Karpas-422 (cell line): Measurements from ENCODE around the gene RAB26. TPM values are rescaled to one million over a fixed set of nuclear protein-coding genes. Genes with fewer than 3 reads are reported as not detected.
"Not testable (repeated sequence)": the region's sequence is repeated elsewhere in the genome, so short reads cannot be mapped to it uniquely, and the experiment has no call there.

ENCODE experiments used
- DNase-seq: peaks from one replicate; pipeline ENCODE4 v3.0.0-alpha.2; 2015
- H2AFZ ChIP-seq: fragments of 200-600 bp; sonication (generic); 2 replicates; pipeline ENCODE4 v1.6.1; 2014; ENCODE audit warnings: antibody characterized with exemption, low read length, mixed read lengths
- H3K27ac ChIP-seq: fragments of 200-600 bp; sonication (generic); 2 replicates; pipeline ENCODE4 v1.5.1; 2014; ENCODE audit warnings: mild to moderate bottlenecking, low read length, moderate library complexity
- H3K27me3 ChIP-seq: fragments of 200-600 bp; sonication (generic); 2 replicates; pipeline ENCODE4 v1.6.1; 2014; ENCODE audit warnings: low read length, mixed read lengths
- H3K36me3 ChIP-seq: fragments of 200-600 bp; sonication (generic); 2 replicates; pipeline ENCODE4 v1.6.1; 2014; ENCODE audit warnings: low read length, mixed read lengths; ENCODE audit not compliant: insufficient read depth
- H3K4me1 ChIP-seq: fragments of 200-600 bp; sonication (generic); 2 replicates; pipeline ENCODE4 v1.6.1; 2014; ENCODE audit warnings: mild to moderate bottlenecking, low read length, mixed read lengths
- H3K4me2 ChIP-seq: fragments of 200-600 bp; sonication (generic); 2 replicates; pipeline ENCODE4 v1.6.1; 2014; ENCODE audit warnings: low read length, low read depth, mild to moderate bottlenecking; ENCODE audit not compliant: poor library complexity, severe bottlenecking
- H3K4me3 ChIP-seq: fragments of 200-600 bp; sonication (generic); 2 replicates; pipeline ENCODE4 v1.5.1; 2014; ENCODE audit warnings: mild to moderate bottlenecking, antibody characterized with exemption, low read length, mixed read lengths
- H3K79me2 ChIP-seq: fragments of 200-600 bp; sonication (generic); 2 replicates; pipeline ENCODE4 v1.6.1; 2014; ENCODE audit warnings: mild to moderate bottlenecking, low read length, mixed read lengths
- H3K9ac ChIP-seq: fragments of 200-600 bp; sonication (generic); 2 replicates; pipeline ENCODE4 v1.6.0; 2014; ENCODE audit warnings: low read length
- H3K9me2 ChIP-seq: fragments of 200-600 bp; sonication (generic), shearing (Covaris generic); replicated peaks from 2 replicates; pipeline ENCODE4 v1.6.0; 2014; ENCODE audit warnings: mild to moderate bottlenecking, low read length, moderate library complexity; ENCODE audit not compliant: insufficient read depth
- H3K9me3 ChIP-seq: fragments of 300-700, 200-600 bp; sonication (generic); 2 replicates; pipeline ENCODE4 v1.6.1; 2014; ENCODE audit warnings: low read length, mixed read lengths
- H4K20me1 ChIP-seq: fragments of 200-600 bp; sonication (generic); 2 replicates; pipeline ENCODE4 v1.6.1; 2014; ENCODE audit warnings: mild to moderate bottlenecking, antibody characterized with exemption, low read length, low read depth; ENCODE audit not compliant: insufficient read depth
- total RNA-seq: library from RNA; depleted of rRNA; stranded (reverse); fragments of >200 nt; shearing (Covaris generic); gene quantifications from 2 replicates; pipeline ENCODE4 v1.2.3, GENCODE V29; 2014; ENCODE audit warnings: low replicate concordance

Gene RAB26
- total RNA-seq, 1 experiment from 2014 or later, result 12.8 TPM

- not testable (repeated sequence) for H3K4me3 ChIP-seq, H3K4me2 ChIP-seq, H3K4me1 ChIP-seq, H3K27ac ChIP-seq, H3K9ac ChIP-seq, H4K20me1 ChIP-seq, H3K9me2 ChIP-seq, H3K27me3 ChIP-seq, H3K9me3 ChIP-seq, H3K79me2 ChIP-seq, H2AFZ ChIP-seq, DNase-seq, H3K36me3 ChIP-seq
Observed at GRCh38 chr16:2107791-2108125, 40.7 kb upstream of the RAB26 start.

DNA sequence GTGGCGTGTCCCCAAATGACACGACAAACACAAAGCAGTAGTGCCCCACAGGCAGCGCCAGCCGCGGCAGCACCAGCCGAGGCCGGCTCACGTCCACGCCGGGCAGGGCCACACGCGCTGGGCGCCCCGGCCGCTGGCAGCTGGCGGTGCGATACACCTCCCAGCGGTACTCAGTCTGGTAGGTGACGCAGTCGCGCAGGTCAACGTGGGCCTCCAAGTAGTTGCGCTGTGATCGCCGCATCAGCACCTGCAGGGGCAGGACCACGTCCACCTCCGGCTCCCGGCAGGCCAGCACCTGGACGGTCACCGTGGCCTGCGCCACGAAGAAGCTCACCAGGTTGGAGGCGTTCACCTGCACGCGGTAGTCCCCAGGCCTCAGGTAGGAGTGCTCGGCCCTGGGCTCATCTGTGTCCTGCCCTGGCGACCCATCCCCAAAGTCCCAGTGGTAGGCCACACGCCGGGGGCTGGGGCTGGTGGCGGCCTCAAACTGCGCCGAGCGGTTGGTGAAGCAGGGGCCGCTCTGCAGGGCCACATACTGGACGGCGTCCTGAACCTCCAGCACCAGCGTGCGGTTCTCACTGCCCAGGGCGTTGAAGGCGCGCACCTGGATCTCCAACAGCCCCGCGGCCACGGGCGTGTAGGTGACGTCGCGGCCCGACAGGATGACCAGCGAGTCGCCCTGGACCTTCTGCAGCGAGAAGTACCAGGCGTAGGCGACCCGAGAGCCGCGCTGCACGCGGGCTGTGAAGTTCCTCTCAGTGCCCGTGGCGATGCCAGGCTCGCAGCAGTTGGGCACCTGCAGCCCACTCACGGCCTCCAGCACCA is 39.8 kb upstream of the RAB26 start:
- DNase-seq, H3K9me2 ChIP-seq, H3K27ac ChIP-seq, H3K27me3 ChIP-seq, H2AFZ ChIP-seq, H3K4me3 ChIP-seq, H3K9me3 ChIP-seq, H3K79me2 ChIP-seq, H3K36me3 ChIP-seq, H3K9ac ChIP-seq, H3K4me1 ChIP-seq, H3K4me2 ChIP-seq, H4K20me1 ChIP-seq: not testable (repeated sequence)

DNA sequence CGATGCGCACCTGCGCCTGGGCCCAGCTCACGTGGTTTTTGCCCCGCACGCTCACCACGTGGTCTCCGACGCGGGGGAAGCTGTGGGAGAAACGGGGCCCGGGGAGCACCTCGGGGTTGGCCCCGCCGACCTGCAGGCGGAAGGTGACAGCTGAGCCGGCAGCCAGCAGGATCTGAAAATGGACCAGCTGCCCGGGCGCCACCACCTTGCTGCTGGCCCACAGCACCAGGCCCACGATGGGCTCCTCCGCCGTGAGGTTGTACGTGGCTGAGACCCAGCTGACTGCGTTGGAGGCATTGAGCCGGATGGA is 39.2 kb upstream of the RAB26 start:
- H4K20me1 ChIP-seq, H3K79me2 ChIP-seq, H2AFZ ChIP-seq, H3K36me3 ChIP-seq, H3K9ac ChIP-seq, H3K9me2 ChIP-seq, H3K4me2 ChIP-seq, H3K4me3 ChIP-seq, DNase-seq, H3K27me3 ChIP-seq, H3K9me3 ChIP-seq, H3K27ac ChIP-seq, H3K4me1 ChIP-seq: not testable (repeated sequence)

DNA sequence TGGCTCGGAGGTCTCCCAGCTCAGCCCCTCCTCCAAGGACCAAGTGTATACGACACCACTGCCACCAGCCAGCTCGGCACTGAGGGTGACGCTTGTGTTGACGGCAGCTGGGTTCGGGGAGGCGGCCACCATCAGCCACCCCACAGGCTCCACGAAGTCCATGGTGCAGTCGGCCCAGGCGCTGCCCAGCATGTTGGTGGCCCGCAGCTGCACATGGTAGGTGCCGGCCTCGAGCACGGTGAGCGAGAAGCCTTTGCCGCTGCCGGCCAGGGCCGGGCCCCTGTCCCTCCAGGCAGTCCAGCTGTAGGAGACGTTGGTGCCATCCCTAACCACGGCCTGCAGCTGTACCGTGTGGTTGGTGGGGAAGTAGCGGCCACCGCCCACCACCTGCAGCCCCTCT is 38.6 kb upstream of the RAB26 start:
- not testable (repeated sequence) for H3K9me2 ChIP-seq, H3K27ac ChIP-seq, H3K79me2 ChIP-seq, H3K4me2 ChIP-seq, H2AFZ ChIP-seq, H3K4me1 ChIP-seq, DNase-seq, H3K36me3 ChIP-seq, H3K4me3 ChIP-seq, H3K9ac ChIP-seq, H4K20me1 ChIP-seq, H3K9me3 ChIP-seq, H3K27me3 ChIP-seq

DNA sequence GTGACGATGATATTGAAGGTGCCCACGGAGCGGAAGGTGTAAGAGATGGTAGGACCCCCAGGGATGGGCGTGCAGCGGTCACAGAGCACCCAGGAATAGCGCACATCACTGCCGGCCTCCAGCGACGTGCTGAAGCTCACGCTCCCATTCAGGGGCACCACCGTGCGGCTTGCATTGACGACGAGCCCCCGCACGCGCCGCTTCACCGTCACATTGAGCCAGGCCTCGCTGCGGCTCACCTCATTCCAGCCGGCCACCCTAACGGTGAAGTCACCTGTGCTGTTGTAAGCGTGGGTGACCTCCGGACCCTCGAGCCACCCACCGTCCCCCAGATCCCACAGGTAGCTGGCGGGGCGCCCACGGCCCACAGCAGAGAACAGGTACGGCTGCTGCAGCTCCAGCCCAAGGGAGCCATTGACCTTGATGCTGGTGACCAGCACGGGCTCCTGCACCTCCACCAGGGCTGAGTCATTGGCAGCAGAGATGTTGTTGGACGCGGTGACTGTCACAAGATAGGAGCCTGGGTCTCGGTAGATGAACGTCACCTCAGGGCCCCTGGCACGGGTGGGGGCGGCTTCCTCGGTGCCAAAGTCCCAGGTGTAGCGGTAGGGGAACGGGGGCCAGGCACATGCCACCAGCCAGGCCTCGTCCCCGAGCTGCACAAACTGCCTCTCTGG is 38.0 kb upstream of the RAB26 start:
- not testable (repeated sequence) for H3K79me2 ChIP-seq, DNase-seq, H3K4me2 ChIP-seq, H3K9me2 ChIP-seq, H3K27ac ChIP-seq, H3K27me3 ChIP-seq, H3K4me1 ChIP-seq, H3K4me3 ChIP-seq, H3K36me3 ChIP-seq, H4K20me1 ChIP-seq, H3K9me3 ChIP-seq, H3K9ac ChIP-seq, H2AFZ ChIP-seq

- H3K27ac ChIP-seq, H3K9me3 ChIP-seq, DNase-seq, H3K9ac ChIP-seq, H3K79me2 ChIP-seq, H3K27me3 ChIP-seq, H3K4me1 ChIP-seq, H2AFZ ChIP-seq, H4K20me1 ChIP-seq, H3K4me3 ChIP-seq, H3K36me3 ChIP-seq, H3K9me2 ChIP-seq, H3K4me2 ChIP-seq: not testable (repeated sequence)
Observed at GRCh38 chr16:2111009-2111353, 37.4 kb upstream of the RAB26 start.

- not testable (repeated sequence) for H3K27me3 ChIP-seq, H3K36me3 ChIP-seq, H3K9me2 ChIP-seq, H2AFZ ChIP-seq, H3K4me3 ChIP-seq, H3K4me1 ChIP-seq, H3K9ac ChIP-seq, H3K79me2 ChIP-seq, DNase-seq, H3K9me3 ChIP-seq, H3K4me2 ChIP-seq, H3K27ac ChIP-seq, H4K20me1 ChIP-seq
Observed at GRCh38 chr16:2111412-2112335, 36.8 kb upstream of the RAB26 start.

DNA sequence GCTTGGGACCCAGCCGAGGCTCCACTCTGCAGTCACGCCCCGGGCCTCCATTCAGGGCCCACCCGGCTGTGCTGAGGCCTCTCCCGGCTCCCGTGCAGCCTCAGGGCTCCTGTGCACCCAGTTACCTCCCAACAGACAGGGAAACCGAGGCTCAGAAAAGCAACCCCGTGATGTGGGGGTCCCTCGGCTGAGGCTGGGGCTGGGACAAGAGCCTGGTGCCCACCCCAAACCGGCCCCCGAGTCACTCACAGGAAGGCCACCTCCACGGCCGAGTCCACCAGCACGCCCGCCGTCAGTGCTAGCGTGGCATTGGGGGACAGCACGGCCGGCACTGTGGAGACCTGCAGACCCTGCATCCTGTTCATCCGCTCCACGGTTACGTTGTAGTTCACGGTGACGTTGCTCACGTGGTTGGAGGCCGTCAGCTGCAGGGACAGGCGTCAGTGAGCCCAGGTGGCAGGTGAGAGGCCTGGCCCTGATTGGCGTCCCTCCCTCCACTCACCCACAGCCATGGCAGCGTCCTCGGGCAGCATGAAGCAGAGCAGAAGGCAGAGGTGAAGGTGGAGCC is 35.8 kb upstream of the RAB26 start:
- not testable (repeated sequence) for H3K27ac ChIP-seq, H3K4me3 ChIP-seq, H3K27me3 ChIP-seq, DNase-seq, H3K79me2 ChIP-seq, H3K9me2 ChIP-seq, H3K9me3 ChIP-seq, H3K36me3 ChIP-seq, H2AFZ ChIP-seq, H4K20me1 ChIP-seq, H3K4me1 ChIP-seq, H3K4me2 ChIP-seq, H3K9ac ChIP-seq
